GM12873 (cell line): ENCODE data around the gene UGT2B10.

ENCODE experiments used
- TF ChIP-seq, protein P1 (sequence below): IDR thresholded peaks from 2 replicates; pipeline ENCODE4 v1.5.1; 2012; ENCODE audit warnings: low read depth, mild to moderate bottlenecking, moderate library complexity, low read length, control low read depth; ENCODE audit not compliant: insufficient read depth; ENCODE audit errors: missing control alignments

Gene UGT2B10

DNA sequence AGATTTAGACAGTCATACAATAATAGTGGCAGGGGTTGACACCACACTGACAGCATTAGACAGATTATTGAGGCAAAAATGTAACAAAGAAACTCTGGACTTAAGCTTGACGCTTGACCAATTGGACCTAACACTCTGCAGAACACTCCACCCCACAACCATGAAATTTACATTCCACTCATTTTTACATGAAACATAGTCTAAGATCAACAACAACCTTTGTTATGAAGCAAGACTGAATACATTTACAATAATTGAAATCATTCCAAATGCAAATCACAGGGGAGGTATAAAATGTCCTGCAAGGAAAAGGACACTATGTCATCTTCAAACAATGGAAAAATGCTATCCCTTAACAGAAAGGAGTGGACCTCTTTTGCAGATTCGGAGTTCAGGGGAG, 4.9 kb upstream of the UGT2B10 start:
- TF ChIP-seq, protein P1, sequence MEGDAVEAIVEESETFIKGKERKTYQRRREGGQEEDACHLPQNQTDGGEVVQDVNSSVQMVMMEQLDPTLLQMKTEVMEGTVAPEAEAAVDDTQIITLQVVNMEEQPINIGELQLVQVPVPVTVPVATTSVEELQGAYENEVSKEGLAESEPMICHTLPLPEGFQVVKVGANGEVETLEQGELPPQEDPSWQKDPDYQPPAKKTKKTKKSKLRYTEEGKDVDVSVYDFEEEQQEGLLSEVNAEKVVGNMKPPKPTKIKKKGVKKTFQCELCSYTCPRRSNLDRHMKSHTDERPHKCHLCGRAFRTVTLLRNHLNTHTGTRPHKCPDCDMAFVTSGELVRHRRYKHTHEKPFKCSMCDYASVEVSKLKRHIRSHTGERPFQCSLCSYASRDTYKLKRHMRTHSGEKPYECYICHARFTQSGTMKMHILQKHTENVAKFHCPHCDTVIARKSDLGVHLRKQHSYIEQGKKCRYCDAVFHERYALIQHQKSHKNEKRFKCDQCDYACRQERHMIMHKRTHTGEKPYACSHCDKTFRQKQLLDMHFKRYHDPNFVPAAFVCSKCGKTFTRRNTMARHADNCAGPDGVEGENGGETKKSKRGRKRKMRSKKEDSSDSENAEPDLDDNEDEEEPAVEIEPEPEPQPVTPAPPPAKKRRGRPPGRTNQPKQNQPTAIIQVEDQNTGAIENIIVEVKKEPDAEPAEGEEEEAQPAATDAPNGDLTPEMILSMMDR: no peak

GRCh38 chr4:68817386-68817785, 1.6 kb downstream of the UGT2B10 start:
- TF ChIP-seq, protein P1: no peak

GRCh38 chr4:68831642-68832041, 15.8 kb downstream of the UGT2B10 start:
- TF ChIP-seq, protein P1: no peak

DNA sequence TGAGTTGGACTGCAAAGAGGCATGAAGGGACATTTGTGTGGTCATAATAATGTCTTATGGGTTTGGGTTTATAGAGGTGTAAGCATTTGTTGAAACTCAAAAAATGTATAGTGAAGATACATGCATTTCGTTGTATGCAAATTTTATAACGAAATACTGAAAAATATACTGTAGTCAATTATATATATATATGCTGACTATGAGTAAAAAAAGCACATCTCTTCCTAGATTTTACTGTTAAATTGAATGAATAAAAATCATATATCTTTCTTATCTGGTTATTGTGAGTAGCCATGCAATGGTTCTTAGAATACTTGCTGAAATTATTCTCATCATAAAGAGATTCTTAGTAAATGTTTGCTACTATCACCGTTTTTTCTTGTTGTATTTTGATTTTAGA, 34.5 kb downstream of the UGT2B10 start:
- TF ChIP-seq, protein P1: no peak

DNA sequence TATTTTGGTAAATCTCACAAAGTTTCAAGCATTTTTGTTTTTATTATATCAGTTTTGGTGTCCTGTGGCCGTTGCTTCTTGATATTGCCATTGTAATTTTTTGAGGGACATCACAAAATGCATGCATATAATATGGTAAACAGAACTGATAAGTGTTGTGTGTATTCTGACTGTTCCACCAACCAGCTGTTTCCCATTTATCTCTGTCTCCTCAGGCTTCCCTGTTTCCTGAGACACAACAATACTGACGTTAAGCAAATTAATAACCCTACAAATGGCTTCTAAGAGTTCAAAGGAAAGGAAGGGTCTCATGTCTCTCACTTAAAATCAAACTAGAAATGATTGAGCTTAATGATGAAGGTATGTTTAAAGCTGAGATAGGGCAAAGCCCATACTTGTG, 40.0 kb downstream of the UGT2B10 start:
- TF ChIP-seq, protein P1: no peak

GRCh38 chr4:68858039-68858438, 42.2 kb downstream of the UGT2B10 start:
- TF ChIP-seq, protein P1: no peak

DNA sequence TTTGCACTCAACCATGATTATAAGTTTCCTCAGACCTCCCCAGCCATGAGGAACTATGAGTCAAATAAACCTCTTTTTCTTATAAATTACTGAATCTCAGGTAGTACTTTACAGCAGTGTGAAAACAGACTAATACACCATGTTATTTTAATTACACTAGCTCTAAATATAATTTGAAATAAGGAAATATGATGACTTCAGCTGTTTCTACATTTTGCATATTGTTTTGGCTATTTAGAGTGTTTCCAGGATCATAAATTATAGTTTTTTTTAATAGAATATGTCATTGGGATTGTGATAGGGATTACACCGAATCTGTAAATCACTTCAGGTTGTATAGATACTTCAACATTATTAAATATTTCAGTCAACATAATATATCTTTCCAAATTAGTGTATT, 43.9 kb downstream of the UGT2B10 start:
- TF ChIP-seq, protein P1: no peak
